ENCODE measurements around the gene TEX52. TPM values are rescaled to one million over a fixed set of nuclear protein-coding genes. Genes with fewer than 3 reads are reported as not detected.

TEX52 gene
- total and polyA plus RNA-seq, 2 experiments from 2014 or later = not detected

DNA sequence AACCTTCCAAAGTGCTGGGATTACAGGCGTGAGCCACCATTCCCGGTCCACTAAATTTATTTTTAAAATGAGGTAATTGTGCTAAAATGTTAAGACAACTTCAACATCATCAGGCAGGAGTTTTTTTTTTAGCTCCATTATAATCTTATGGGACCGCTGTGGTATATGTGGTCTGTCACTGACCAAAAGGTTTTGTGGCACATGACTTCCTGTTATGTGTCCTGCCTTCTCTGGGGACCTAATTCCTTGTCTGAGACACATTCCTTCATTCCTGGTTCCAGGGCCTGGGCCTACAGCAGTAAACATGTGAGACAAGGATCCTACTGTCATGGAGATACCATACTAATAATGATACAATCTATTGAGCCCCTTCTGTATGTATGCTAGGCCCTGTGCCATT, 4.9 kb downstream of the TEX52 start:
- no peak overlapping the region for H3K27ac ChIP-seq (ENCODE audit: low read depth)
- H3K27me3 Mint-ChIP-seq (ENCODE audit: insufficient read depth, low read depth, poor library complexity) = peaks cover 17% of the 10 kb centered on the region
- TF ChIP-seq ZNF114 (CRISPR knock-in tag; IDR thresholded peaks at IDR 0.05) (no peak), CREB1 (CRISPR knock-in tag; IDR thresholded peaks at IDR 0.05; ENCODE audit: low read depth) (no peak)
- TF ChIP-seq, protein P1, sequence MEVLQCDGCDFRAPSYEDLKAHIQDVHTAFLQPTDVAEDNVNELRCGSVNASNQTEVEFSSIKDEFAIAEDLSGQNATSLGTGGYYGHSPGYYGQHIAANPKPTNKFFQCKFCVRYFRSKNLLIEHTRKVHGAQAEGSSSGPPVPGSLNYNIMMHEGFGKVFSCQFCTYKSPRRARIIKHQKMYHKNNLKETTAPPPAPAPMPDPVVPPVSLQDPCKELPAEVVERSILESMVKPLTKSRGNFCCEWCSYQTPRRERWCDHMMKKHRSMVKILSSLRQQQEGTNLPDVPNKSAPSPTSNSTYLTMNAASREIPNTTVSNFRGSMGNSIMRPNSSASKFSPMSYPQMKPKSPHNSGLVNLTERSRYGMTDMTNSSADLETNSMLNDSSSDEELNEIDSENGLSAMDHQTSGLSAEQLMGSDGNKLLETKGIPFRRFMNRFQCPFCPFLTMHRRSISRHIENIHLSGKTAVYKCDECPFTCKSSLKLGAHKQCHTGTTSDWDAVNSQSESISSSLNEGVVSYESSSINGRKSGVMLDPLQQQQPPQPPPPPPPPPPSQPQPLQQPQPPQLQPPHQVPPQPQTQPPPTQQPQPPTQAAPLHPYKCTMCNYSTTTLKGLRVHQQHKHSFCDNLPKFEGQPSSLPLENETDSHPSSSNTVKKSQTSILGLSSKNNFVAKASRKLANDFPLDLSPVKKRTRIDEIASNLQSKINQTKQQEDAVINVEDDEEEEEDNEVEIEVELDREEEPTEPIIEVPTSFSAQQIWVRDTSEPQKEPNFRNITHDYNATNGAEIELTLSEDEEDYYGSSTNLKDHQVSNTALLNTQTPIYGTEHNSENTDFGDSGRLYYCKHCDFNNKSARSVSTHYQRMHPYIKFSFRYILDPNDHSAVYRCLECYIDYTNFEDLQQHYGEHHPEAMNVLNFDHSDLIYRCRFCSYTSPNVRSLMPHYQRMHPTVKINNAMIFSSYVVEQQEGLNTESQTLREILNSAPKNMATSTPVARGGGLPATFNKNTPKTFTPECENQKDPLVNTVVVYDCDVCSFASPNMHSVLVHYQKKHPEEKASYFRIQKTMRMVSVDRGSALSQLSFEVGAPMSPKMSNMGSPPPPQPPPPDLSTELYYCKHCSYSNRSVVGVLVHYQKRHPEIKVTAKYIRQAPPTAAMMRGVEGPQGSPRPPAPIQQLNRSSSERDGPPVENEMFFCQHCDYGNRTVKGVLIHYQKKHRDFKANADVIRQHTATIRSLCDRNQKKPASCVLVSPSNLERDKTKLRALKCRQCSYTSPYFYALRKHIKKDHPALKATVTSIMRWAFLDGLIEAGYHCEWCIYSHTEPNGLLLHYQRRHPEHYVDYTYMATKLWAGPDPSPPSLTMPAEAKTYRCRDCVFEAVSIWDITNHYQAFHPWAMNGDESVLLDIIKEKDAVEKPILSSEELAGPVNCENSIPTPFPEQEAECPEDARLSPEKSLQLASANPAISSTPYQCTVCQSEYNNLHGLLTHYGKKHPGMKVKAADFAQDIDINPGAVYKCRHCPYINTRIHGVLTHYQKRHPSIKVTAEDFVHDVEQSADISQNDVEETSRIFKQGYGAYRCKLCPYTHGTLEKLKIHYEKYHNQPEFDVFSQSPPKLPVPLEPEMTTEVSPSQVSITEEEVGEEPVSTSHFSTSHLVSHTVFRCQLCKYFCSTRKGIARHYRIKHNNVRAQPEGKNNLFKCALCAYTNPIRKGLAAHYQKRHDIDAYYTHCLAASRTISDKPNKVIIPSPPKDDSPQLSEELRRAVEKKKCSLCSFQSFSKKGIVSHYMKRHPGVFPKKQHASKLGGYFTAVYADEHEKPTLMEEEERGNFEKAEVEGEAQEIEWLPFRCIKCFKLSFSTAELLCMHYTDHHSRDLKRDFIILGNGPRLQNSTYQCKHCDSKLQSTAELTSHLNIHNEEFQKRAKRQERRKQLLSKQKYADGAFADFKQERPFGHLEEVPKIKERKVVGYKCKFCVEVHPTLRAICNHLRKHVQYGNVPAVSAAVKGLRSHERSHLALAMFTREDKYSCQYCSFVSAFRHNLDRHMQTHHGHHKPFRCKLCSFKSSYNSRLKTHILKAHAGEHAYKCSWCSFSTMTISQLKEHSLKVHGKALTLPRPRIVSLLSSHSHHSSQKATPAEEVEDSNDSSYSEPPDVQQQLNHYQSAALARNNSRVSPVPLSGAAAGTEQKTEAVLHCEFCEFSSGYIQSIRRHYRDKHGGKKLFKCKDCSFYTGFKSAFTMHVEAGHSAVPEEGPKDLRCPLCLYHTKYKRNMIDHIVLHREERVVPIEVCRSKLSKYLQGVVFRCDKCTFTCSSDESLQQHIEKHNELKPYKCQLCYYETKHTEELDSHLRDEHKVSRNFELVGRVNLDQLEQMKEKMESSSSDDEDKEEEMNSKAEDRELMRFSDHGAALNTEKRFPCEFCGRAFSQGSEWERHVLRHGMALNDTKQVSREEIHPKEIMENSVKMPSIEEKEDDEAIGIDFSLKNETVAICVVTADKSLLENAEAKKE (CRISPR knock-in tag; IDR thresholded peaks at IDR 0.05) = no peak
- DNase-seq (ENCODE audit: low spot score) = no peak
- H4K20me1 ChIP-seq (replicated peaks; ENCODE audit: insufficient read depth) = no peaks in the 10 kb centered on the region
- H3K36me3 ChIP-seq (ENCODE audit: insufficient read depth) = no peaks in the 10 kb centered on the region
- 0 out of 2 replicates have a peak, but pooled peaks cover 2% of the 10 kb centered on the region for H3F3A ChIP-seq (replicated peaks; ENCODE audit: low read depth)
- H2AFZ ChIP-seq = no peak overlapping the region
- no peak overlapping the region for H3K4me3 ChIP-seq
- no peaks in the 10 kb centered on the region; the same call in 2 of the 3 replicates for H3K36me3 Mint-ChIP-seq (ENCODE audit: low read depth)
- ATAC-seq = no peak
- H3K4me2 ChIP-seq = no peak overlapping the region
- no peaks in the 10 kb centered on the region for H3K79me2 ChIP-seq (replicated peaks; ENCODE audit: insufficient read depth)
- H3K4me3 Mint-ChIP-seq = no peak overlapping the region
- H3K9me2 ChIP-seq (ENCODE audit: insufficient read depth) = no peaks in the 10 kb centered on the region
- no peaks in the 10 kb centered on the region for H3K27me3 ChIP-seq (ENCODE audit: insufficient read depth)
- H3K9me3 Mint-ChIP-seq = no peaks in the 10 kb centered on the region
- H3K27ac Mint-ChIP-seq = no peak overlapping the region
- peaks cover 20% of the 10 kb centered on the region for H3K4me1 Mint-ChIP-seq
- H3K4me1 ChIP-seq (ENCODE audit: insufficient read depth) = peaks cover 4% of the 10 kb centered on the region; the same call in 1 of the 2 replicates

DNA sequence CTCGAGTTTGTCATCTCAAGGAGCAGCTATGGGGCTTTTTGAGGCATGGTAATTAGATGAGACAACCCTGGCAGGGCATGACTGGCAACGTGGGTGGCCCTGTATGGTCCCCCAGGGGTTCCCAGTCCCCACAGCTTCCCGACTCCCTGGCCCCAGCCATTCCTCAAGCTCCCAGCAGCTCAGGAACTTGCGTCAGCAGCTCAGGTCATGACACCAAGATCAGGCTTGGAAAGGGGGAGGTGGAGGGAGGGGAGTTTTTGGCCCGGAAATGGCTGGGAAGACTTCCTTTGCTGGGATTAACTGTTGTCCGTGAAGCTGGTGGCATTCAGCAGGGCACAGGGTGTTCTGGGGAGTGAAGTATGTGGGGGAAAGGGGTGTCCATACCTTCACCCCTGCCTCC, 11.6 kb downstream of the TEX52 start:
- Histone ChIP-seq H3K4me3 (no peak overlapping the region), H3K27me3 (ENCODE audit: insufficient read depth) (no peaks in the 10 kb centered on the region), H3K27ac (ENCODE audit: low read depth) (no peak overlapping the region), H3K36me3 (ENCODE audit: insufficient read depth) (no peaks in the 10 kb centered on the region), H4K20me1 (replicated peaks; ENCODE audit: insufficient read depth) (no peaks in the 10 kb centered on the region), H3K79me2 (replicated peaks; ENCODE audit: insufficient read depth) (no peaks in the 10 kb centered on the region), H3K4me1 (ENCODE audit: insufficient read depth) (peaks cover 7% of the 10 kb centered on the region; the same call in 1 of the 2 replicates), H3K9me2 (ENCODE audit: insufficient read depth) (no peaks in the 10 kb centered on the region), H2AFZ (no peak overlapping the region), H3K4me2 (peak overlapping the region; percentile 75; the same call in 1 of the 2 replicates), H3F3A (replicated peaks; ENCODE audit: low read depth) (no peaks in the 10 kb centered on the region)
- Mint-ChIP-seq H3K36me3 (ENCODE audit: low read depth) (no peaks in the 10 kb centered on the region; the same call in 2 of the 3 replicates), H3K27me3 (ENCODE audit: insufficient read depth, low read depth, poor library complexity) (peaks cover 5% of the 10 kb centered on the region), H3K27ac (no peak overlapping the region), H3K9me3 (no peaks in the 10 kb centered on the region), H3K4me3 (no peak overlapping the region), H3K4me1 (peaks cover 25% of the 10 kb centered on the region)
- peak; percentile 9 for ATAC-seq
- TF ChIP-seq JUNB (IDR thresholded peaks at IDR 0.05; ENCODE audit: unreplicated experiment) = no peak
- TF ChIP-seq REST (IDR thresholded peaks at IDR 0.05; ENCODE audit: unreplicated experiment) = no peak
- DNase-seq (ENCODE audit: low spot score) = peak; percentile 58

All from GM23338 (cell line).